HG03354 (cell line): ENCODE measurements around the gene TAF8.

Experiments used
- ATAC-seq: cut with Tn5 transposase; IDR thresholded peaks from one replicate; pipeline ENCODE4 v1.9.1; 2021; ENCODE audit warnings: mild to moderate bottlenecking; ENCODE audit not compliant: unreplicated experiment, poor library complexity, severe bottlenecking

The TAF8 gene

DNA sequence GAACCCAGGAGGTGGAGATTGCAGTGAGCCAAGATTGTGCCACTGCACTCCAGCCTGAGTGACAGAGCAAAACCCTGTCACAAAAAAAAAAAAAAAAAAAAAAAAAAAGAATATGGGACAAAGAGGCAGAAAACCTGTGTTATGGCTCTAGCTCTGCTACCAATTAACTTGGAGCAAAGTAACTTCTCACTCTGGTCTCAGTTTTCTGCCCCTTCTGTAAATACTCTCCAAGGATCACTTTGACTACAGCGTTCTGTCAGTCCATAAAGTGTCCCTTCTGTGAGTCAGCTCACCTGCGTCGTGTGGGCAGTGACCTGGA, 67.5 kb downstream of the TAF8 start:
- no peak for ATAC-seq

DNA sequence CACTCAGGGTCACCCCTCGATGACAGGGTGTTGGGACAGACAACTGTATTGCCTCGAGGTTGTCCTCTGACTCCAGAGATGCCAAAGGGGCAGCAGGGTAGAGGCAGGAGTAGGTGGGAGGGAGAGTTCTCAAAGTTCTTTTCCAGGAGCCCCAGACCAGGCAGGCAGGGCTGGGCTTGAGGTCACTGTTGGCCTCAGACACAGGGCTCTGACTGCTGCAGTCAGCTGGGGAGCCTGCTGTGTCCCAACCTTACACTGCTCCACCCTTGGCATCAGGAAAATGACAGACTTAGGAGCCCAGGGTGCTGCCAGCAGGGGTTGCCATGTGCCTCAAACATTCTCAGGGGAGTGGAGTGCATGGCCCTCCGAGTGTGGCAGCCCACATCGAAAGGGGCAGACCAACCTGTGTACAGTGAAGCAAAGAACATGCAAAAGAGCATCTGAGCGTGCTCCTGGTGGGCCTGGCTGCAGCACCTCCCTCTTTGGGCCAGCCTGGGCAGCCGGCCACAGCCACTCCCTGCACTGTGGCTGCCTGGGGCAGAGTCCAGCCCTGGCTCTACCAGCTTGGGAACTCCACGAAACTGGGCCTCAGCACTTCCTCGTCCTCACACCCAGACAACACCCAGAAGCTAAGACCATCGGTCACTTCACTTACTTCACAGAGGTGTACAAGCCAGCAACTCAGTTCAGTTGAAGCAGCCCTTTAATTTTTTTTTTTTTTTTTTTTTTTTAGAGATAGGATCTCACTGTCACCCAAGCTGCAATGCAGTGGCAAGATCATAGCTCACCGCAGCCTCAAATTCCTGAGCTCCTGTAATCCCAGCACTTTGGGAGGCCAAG, 68.1 kb downstream of the TAF8 start:
- ATAC-seq: no peak

DNA sequence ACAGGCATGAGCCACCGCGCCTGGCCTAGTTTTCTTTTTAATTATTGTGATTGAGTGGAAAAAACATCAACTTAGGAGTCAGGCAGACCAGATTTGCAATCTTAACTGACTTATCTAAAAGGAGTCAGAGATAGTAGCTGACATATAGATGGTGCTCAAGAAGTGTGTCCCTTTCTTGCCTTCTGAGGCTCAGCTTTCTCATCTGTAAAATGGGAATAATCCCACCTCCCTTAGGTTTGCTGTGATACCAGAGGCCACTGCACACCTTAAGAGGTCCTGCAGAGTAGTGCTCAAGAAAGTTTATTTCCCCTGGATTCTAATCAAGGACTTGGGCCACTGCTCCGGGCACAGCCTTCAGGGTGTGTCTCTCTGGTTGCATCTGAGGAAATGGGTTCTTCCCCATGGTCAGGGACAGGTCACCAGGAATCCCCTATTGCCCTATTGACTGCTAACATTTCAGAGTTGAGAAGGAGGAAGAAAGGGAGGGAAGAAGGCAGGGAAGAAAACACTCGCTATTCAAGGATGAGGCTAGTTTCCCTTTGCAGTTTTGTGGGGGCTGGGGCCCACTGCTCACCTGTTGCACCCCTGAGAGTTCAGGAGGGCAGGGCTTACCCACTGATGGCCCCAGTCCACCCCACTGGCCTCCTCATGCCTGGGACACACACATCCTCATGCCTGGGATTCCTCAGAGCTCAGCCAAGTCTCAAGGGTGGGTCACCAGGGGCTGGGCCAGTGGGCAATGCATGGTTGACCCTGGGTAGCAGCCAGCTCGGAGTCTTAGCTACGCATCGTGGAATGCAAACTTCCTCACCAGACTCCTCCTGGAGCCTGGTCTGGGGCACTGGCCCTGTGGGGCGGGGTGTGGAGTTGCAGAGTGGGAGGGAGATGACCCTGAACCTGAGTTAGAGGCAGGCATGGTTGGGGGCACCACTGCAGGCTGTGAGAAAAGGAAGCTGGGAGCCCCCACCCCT, 70.9 kb downstream of the TAF8 start:
- ATAC-seq: no peak

DNA sequence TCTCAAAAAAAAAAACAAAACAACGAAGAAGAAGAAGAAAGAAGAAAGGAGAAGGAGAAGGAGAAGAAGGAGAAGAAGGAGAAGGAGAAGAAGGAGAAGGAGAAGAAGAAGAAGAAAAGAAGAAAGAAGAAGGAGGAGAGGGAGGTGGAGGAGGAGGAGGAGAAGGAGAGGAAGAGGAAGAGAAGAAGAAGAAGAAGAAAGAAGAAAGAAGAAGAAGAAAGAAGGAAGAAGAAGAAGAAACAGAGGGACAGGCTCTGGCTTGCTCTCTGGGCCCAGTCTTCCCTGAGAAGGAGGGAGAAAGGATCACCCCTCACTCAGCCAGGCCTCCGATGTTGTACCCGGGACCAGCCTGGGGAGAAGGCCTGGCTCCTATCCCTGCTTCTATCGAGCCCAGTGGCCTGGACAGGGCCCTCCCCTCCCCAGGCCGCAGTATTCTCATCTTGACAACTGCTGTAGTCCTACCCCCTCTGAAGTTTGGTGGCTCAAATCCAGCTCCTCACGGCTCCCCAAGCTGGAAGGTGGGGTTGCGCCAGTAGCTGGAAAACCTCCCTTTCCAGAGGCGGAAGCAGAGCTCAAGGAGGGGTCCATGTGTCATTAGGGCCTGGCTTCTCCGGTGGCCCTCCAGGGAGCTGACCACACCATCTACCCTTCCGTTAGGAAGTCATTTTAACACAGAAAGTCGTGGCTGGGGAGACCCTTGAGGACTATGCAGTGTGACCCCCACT, 73.2 kb downstream of the TAF8 start:
- no peak for ATAC-seq

DNA sequence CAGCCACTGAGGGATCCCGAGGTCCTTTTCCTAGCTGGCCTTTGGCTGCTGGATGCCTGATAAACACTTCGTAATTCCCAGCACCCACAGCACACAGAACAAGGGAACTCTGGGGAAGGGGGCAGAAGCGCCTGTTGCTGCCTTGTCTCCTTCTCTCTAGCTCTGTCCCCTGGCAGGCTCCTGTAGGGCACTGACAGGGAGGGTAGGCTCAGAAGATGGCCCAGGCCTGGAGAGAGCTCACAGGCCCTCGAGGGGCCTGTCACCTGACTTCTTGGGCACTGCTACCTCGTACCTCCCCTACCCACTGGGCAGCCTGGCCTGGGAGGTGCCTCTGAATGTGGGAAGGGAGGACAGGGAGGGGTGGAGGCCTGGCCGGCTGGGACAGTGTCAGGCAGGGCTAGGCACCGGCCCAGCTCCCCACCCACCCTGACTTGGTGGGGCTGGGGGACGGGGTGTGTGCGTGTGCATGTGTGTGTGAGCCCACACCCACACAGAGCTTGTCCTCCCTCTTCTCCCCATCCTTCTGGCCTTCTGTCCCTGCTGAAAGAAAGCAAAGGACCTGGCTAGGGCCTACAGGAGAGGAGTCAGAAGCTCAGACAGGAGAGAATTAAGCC, 74.0 kb downstream of the TAF8 start:
- no peak for ATAC-seq

- no peak for ATAC-seq
These were observed 74.9 kb downstream of the TAF8 start for GRCh38 chr6:42125231-42125630.

DNA sequence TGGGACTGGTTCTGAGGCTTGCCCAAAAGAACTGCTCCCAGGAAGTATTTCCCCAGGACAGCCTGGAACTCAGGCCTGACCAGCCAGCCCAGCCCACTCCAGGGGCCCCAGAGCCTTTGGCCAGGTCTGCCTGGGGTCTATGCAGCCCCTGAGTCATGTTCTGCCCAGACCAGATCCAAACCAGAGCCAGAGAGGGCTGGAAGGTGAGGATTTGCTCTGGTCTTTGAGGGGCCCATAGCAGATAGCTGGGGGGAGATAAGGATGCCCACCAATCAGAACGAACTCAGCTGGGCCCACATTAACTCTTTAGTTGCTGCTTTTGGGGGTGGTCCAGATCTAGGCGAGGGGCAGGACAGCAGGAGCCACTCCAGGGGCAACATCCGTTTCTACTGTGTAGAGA, 75.3 kb downstream of the TAF8 start:
- no peak for ATAC-seq

DNA sequence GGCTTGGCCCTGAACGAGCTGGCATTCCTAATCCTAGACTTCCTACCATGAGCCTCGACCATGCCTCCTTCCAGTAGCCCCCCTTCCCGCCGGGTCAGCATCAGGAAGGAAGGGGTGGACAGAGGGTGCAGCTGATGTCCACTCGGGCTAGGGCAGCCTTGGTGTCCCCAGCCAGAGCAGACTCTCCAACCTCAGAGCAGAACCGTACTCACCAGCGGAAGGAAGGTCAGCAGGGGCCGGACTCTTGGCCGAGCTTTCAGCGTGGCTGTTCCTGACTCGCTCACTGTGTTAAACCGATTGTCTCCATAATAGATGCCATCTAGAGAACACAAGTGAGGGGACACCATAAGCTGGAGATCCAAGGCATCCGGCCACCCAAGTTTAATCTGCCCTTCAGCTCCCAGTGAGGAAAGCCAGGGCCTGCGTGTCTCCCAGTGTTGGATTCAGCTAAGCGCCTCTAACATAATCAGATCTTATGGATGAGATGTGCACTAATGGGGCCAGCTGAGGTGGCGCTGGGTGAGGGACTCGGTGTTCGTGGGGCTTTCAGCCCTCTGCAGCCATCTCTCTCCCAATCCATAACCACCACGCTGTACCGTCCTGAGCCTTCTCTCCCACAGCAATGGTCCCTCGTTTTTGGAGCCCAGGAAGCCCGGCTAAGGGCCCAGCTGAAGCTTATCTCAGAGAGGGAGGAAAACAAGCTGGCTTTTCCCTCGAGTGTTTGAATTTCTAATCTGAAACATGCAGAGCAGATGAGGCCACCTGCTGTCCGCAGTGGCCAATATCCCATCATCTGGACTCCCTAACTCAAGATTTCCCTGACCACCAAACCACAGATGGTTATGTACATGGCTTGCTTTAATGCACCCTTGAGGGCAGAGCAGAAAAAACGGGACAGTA, 78.4 kb downstream of the TAF8 start:
- no peak for ATAC-seq

DNA sequence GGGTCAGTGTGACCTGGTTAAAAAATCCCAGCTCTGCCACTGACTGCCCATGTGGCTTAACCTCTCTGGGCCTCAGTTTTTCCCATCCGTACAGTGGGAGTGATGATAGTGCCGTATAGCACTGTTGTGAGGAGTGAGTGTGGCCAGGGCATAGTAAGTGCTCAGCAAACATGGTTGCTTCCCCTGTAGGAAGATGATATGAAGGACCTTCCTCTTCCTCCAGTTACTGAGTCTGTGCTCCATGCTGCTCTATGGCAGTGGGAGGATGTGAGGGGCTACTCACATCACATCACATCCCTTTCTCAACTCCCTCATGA, 79.0 kb downstream of the TAF8 start:
- no peak for ATAC-seq

GRCh38 chr6:42131531-42131930, 81.2 kb downstream of the TAF8 start:
- no peak for ATAC-seq

DNA sequence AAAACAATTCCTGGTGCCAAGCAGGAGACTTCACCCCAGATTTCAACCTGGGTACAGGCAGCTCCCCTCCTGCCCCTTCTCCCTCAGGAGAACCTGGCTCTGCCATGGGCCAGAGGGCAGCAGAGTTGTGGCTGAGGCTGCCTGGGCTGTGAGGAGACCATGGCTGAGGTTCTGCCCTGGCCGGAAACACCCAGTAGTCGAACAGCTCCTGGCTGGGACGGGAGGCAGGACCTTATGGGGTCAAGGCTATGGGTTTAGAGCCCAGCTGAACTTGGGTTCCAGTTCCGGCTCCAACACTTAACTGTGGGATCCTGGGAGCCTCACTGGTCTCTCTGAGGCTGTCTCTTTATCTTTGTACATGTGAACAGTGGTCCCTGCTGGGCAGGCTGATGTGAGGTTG, 83.6 kb downstream of the TAF8 start:
- ATAC-seq: no peak

GRCh38 chr6:42135161-42135560, 84.8 kb downstream of the TAF8 start:
- ATAC-seq: no peak

DNA sequence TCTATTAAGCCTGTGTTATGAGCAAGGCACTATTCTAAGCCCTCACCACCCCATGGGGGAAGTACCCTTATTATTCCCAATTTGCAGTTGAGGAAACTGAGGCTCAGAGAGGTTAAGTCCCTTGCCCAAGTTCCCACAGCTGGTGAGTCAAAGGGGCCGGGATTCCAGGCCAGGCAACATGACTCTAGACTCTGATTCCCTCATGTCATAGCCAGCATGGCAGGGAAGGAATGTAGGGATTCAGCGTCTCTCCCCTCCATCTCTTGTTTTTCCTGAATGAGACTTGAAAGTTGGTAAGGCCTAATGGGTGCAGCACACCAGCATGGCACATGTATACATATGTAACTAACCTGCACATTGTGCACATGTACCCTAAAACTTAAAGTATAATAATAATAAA, 85.4 kb downstream of the TAF8 start:
- ATAC-seq: no peak

GRCh38 chr6:42136508-42137193, 86.3 kb downstream of the TAF8 start:
- ATAC-seq: peak; percentile 60
